Neural cell (in vitro differentiated cells): Measurements from ENCODE around the gene FPR1.

ENCODE experiments used
- EZH2 ChIP-seq: fragments of 200-600, 300-800 bp; shearing (Covaris generic), sonication (generic); IDR thresholded peaks from 2 replicates; pipeline ENCODE4 v1.6.1; 2014; ENCODE audit warnings: antibody characterized with exemption, low read length, borderline replicate concordance, mild to moderate bottlenecking; ENCODE audit not compliant: insufficient read depth, poor library complexity, severe bottlenecking
- POLR2AphosphoS5 ChIP-seq: IDR thresholded peaks from 2 replicates; pipeline ENCODE4 v1.6.1; 2012
- TF ChIP-seq, protein P1 (sequence below): fragments of 450-650 bp; IDR thresholded peaks from 2 replicates; pipeline ENCODE4 v1.5.1; 2014; ENCODE audit warnings: antibody characterized with exemption, mild to moderate bottlenecking, moderate library complexity; ENCODE audit not compliant: poor library complexity, severe bottlenecking

DNA sequence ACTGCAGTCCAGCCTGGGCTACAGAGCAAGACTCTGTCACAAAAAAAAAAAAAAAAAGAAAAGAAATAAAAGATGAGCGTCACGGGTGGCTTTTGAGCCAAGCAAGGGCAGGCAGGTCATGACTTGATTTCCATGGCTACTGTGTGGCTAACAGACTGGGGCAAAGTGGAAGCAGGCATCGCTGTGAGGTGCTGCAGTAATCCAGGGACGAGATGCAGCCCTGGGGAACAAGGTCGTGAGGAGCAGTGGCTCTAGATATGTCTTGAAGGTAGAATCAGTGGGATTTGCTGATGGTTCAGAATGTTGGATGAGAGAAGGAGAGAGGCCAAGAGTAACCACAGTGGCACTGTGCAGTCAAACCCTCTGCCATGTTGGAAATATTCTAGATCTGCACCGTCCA is 42.1 kb downstream of the FPR1 start:
- TF ChIP-seq EZH2 (no peak), POLR2AphosphoS5 (no peak)
- TF ChIP-seq, protein P1, sequence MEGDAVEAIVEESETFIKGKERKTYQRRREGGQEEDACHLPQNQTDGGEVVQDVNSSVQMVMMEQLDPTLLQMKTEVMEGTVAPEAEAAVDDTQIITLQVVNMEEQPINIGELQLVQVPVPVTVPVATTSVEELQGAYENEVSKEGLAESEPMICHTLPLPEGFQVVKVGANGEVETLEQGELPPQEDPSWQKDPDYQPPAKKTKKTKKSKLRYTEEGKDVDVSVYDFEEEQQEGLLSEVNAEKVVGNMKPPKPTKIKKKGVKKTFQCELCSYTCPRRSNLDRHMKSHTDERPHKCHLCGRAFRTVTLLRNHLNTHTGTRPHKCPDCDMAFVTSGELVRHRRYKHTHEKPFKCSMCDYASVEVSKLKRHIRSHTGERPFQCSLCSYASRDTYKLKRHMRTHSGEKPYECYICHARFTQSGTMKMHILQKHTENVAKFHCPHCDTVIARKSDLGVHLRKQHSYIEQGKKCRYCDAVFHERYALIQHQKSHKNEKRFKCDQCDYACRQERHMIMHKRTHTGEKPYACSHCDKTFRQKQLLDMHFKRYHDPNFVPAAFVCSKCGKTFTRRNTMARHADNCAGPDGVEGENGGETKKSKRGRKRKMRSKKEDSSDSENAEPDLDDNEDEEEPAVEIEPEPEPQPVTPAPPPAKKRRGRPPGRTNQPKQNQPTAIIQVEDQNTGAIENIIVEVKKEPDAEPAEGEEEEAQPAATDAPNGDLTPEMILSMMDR, result no peak
